ENCODE measurements around the gene AMBN.

DNA sequence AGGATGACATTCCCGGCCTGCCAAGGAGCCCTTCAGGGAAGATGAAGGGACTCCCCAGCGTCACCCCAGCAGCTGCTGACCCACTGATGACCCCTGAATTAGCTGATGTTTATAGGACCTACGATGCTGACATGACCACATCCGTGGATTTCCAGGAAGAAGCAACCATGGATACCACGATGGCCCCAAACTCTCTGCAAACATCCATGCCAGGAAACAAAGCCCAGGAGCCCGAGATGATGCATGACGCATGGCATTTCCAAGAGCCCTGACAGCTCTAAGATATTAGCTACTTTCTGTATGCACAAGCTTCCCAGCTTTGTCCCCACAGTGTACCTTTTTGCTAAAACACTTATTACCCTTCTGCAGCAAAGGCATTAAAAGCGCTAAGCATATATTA lies 14.4 kb downstream of the AMBN start:
- no peak for TF ChIP-seq EZH2 (IDR thresholded peaks at IDR 0.05)
- TF ChIP-seq FOXP2 (optimal IDR thresholded peaks at IDR 0.05; ENCODE audit: control extremely low read depth, extremely low read length, insufficient read depth) = no peak
- TF ChIP-seq POLR2AphosphoS5 (IDR thresholded peaks at IDR 0.05; ENCODE audit: borderline replicate concordance, low read depth, low read length) = no peak
